Measurements from ENCODE around the gene BROX. TPM values are rescaled to one million over a fixed set of nuclear protein-coding genes. Genes with fewer than 3 reads are reported as not detected.

Gene BROX
- polyA plus RNA-seq, 2 of the 4 experiments (the other 2 are of a cell fraction): 9.9 to 20.1 TPM

Other genes starting within 250 kb of the BROX start
- 19.6 and 21.0 TPM in 2 replicates for gene HHIPL2, start 164.5 kb upstream of the BROX start, polyA plus RNA-seq (2011; rRNA removed)
- gene HHIPL2, start 164.5 kb upstream of the BROX start, polyA plus RNA-seq (2017; fragmentation: RNase III; extraction: RNeasy Plus Mini Kit Qiagen cat#74134 plus additional on column Dnase treatment): 10.5 to 16.6 TPM (median 14.3 TPM) in 3 replicates
- gene TAF1A, start 122.6 kb upstream of the BROX start, polyA plus RNA-seq (2011; rRNA removed): 16.0 and 21.7 TPM in 2 replicates
- gene TAF1A, start 122.6 kb upstream of the BROX start, polyA plus RNA-seq (2017; fragmentation: RNase III; extraction: RNeasy Plus Mini Kit Qiagen cat#74134 plus additional on column Dnase treatment): 11.7 to 13.0 TPM (median 12.1 TPM) in 3 replicates
- gene MIA3, start 94.5 kb upstream of the BROX start, polyA plus RNA-seq (2011; rRNA removed): 39.2 and 40.3 TPM in 2 replicates
- 16.4 to 17.5 TPM (median 17.2 TPM) in 3 replicates for gene MIA3, start 94.5 kb upstream of the BROX start, polyA plus RNA-seq (2017; fragmentation: RNase III; extraction: RNeasy Plus Mini Kit Qiagen cat#74134 plus additional on column Dnase treatment)
- 76.4 and 90.1 TPM in 2 replicates for gene AIDA, start 73 bp upstream of the BROX start, polyA plus RNA-seq (2011; rRNA removed)
- 50.3 to 55.9 TPM (median 52.9 TPM) in 3 replicates for gene AIDA, start 73 bp upstream of the BROX start, polyA plus RNA-seq (2017; fragmentation: RNase III; extraction: RNeasy Plus Mini Kit Qiagen cat#74134 plus additional on column Dnase treatment)
- gene FAM177B, start 24.6 kb downstream of the BROX start, polyA plus RNA-seq (2011; rRNA removed): not detected in 2 replicates
- gene FAM177B, start 24.6 kb downstream of the BROX start, polyA plus RNA-seq (2017; fragmentation: RNase III; extraction: RNeasy Plus Mini Kit Qiagen cat#74134 plus additional on column Dnase treatment): not detected in 3 replicates
- 5.1 and 7.2 TPM in 2 replicates for gene DISP1, start 102.5 kb downstream of the BROX start, polyA plus RNA-seq (2011; rRNA removed)
- 0.96 to 1.2 TPM (median 1.1 TPM) in 3 replicates for gene DISP1, start 102.5 kb downstream of the BROX start, polyA plus RNA-seq (2017; fragmentation: RNase III; extraction: RNeasy Plus Mini Kit Qiagen cat#74134 plus additional on column Dnase treatment)